T-helper 22 cell (primary cell): ENCODE data around the gene BNIPL.

Experiments used
- DNase-seq: peaks from one replicate; pipeline ENCODE4 v3.0.0-alpha.2; 2020; ENCODE audit warnings: low read depth

Gene BNIPL

DNA sequence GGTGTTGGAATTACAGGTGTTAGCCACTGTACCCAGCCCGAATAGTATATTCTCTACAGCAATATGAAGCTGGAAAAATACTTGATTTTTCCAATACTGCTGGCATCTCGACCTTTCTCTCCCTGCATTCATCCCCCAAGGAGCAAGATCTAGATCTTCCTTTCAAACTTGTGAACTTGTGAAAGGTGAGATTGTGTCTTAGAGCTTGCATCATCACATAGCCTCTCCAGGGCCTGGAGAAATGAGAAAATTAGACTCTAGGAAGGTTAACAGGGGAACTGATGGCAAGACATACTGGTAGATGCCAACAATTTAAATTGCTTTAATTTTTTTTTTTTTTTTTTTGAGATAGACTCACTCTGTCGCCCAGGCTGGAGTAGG is 26.1 kb upstream of the BNIPL start:
- no peak for DNase-seq

- DNase-seq, result no peak
Measured at GRCh38 chr1:151011154-151011850, 25.1 kb upstream of the BNIPL start.

DNA sequence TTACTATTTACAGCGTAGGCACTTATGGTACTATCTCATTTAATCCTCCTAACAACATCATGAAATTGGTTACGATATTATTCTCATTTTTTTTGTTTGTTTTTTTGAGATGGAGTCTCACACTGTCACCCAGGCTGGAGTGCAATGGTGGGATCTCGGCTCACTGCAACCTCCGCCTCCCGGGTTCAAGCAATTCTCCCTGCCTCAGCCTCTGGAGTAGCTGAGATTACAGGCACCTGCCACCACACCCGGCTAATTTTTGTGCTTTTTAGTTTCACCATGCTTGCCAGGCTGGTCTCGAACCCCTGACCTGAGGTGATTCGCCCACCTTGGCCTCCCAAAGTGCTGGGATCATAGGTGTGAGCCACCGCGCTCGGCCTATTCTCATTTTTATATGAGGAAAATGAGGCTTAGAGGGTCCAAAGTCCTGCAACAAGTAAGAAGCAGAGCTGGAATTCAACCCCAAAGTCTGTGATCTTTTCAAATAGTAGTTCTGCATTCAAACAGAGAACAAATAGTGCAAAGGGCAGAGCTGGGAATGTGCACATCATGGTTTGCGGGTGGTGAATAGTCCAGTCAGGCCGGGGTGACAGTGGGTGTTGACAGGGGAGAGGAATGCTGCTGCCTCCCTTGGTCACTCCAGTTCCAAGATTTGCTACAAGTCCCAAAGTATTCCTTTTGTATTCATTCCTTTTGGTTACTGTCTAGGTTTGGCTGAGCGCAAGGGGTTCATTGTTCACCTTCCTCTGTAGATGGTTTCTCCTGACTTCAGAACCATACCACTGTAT is 23.5 kb upstream of the BNIPL start:
- DNase-seq, result no peak

- no peak for DNase-seq
Measured at GRCh38 chr1:151013518-151013917, 22.9 kb upstream of the BNIPL start.

DNA sequence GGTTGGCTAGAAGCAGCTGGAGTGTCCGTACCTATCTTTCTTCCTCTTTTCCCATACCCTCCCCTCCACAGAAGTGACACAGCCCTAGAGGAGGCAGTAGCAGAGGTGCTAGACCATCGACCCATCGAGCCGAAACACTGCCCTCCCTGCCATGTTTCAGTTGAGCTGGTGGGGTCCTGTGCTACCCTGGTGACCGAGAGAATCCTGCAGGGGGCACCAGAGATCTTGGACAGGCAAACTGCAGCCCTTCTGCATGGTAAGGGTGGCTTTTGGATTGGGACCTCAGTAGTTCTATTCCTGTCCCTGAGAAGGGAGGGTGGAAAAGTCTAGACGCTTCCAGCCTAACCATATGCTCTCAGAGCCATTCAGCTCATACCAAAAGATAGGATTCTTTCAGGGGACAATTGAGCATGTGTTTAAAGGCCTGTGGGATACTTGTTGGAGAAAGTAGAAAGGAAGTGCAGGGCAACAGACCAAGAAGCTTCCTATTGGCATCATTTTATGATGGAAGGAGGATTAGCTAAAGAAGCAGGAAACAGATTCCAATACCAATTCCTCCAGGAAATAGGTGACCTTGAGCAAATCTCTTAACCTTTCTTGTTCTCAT is 11.7 kb upstream of the BNIPL start:
- DNase-seq, result peak; percentile 63

GRCh38 chr1:151026460-151026859 is 9.9 kb upstream of the BNIPL start:
- no peak for DNase-seq

- no peak for DNase-seq
Measured at GRCh38 chr1:151032164-151032563, 4.2 kb upstream of the BNIPL start.

DNA sequence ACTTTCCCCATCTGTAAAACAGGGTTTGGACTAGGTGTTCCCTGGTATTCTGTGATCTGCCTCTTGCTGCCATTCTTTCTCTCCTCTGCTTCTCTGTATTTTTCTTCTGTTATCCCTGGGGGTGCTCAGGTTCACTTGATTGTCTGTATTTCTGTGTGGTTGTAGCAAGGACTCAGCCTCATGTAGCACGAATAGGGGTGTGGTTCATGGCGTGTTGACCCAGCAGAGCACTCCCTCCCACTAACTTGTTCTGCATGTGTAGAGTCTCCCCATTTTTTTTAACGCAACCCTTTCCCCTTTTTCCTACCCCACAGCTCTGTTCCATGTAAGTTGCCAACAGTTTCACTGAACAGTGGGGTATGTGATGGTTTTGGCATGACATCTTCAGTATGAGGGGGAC is 1.2 kb upstream of the BNIPL start:
- no peak for DNase-seq

DNA sequence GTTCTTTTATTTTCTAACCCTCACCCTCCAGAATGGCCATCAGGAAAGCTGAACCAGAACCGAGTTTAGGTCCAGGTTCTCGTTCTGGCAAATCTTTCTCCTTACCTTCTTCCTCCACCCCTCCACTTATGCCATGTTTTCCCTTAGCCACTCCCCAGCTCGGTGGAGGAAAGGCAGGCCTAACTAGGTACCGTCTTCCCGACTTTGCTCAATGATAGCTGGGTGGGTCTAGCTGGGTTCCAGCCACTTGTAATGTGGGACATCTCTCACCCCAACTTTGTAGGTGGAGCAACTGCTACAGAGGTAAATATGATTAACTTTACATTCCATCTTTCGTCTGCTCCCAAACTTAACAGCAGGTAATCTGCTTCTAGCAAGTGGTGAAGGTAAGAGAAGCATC is 646 bp downstream of the BNIPL start:
- DNase-seq, result no peak

GRCh38 chr1:151039521-151039920 is 3.1 kb downstream of the BNIPL start:
- no peak for DNase-seq

GRCh38 chr1:151043163-151043562 is 6.8 kb downstream of the BNIPL start:
- DNase-seq, result no peak

GRCh38 chr1:151047591-151047924 is 11.2 kb downstream of the BNIPL start, which contains the start of gene C1orf56:
Gene C1orf56, plus strand, starts transcription at chr1:151047751. Its CDS starts 97 bp downstream, at chr1:151047848.
- peak; percentile 43 for DNase-seq

DNA sequence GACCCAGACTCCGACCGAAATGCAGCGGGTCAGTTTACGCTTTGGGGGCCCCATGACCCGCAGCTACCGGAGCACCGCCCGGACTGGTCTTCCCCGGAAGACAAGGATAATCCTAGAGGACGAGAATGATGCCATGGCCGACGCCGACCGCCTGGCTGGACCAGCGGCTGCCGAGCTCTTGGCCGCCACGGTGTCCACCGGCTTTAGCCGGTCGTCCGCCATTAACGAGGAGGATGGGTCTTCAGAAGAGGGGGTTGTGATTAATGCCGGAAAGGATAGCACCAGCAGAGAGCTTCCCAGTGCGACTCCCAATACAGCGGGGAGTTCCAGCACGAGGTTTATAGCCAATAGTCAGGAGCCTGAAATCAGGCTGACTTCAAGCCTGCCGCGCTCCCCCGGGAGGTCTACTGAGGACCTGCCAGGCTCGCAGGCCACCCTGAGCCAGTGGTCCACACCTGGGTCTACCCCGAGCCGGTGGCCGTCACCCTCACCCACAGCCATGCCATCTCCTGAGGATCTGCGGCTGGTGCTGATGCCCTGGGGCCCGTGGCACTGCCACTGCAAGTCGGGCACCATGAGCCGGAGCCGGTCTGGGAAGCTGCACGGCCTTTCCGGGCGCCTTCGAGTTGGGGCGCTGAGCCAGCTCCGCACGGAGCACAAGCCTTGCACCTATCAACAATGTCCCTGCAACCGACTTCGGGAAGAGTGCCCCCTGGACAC is 11.7 kb downstream of the BNIPL start:
- peak; percentile 26 for DNase-seq

DNA sequence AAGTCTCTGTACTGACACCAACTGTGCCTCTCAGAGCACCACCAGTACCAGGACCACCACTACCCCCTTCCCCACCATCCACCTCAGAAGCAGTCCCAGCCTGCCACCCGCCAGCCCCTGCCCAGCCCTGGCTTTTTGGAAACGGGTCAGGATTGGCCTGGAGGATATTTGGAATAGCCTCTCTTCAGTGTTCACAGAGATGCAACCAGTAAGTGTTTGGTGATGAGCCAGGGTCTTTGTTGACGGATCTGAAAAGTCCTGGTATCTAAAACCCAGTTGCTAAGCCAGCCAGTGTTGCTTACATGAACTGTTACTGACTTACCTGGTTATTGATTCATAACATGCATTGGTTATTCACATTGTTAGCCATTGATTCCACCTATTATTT is 12.3 kb downstream of the BNIPL start:
- no peak for DNase-seq

- no peak for DNase-seq
Measured at GRCh38 chr1:151049458-151049857, 13.1 kb downstream of the BNIPL start.

DNA sequence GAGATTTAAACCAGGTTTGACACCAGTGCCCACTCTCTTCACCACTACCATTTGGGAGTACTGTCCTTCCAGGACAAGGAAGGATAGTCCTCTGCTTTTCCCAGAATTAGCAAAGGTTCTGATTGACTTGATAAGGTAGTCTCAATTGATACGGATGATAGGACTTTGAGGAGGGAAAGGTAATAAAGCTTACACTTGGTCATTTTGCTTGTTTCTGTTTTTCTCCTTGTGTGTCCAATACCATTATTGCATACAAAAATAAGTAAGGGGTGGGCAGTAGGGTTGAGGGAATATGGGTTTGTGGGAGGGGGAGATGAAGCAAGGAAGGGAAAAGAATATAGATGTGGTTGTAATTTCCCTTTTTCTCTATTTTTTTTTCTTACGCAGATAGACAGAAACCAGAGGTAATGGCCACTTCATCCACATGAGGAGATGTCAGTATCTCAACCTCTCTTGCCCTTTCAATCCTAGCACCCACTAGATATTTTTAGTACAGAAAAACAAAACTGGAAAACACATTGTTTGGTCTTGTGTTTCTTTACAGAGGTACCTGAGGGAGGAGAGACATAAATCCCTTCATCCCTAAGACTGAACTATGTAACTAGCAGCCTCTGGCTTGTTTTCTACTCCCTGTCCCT is 13.8 kb downstream of the BNIPL start:
- no peak for DNase-seq

DNA sequence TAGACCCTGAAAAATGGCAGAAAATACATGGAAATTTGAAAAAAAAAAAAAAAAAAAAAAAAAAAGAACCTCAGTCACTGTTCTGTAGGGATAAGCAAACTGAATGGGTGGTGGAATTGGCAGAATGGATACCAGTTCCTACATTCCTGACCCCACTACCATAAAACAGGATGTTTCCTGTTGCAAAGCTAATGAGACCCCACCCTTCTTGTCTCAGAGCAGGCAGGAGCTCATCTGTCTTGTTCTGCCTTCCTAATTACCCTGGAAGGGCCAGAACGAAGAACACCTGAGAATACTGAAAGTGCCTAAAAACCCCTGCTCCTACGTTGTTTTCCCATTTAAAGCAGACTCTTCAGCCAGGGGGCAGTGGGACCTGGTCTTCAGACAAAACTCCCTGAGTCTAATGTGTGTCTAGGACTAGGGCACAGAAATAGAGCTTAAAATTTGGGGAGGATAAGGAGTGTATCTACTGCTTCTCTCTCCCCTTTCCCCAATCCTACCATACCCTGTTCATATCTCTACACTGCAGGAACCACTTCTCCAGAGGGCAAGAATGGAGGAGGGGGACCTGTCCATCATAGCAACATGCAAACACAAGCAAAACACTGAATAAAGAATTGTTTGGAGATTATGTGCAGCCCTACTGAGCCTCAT is 15.1 kb downstream of the BNIPL start:
- DNase-seq, result no peak

DNA sequence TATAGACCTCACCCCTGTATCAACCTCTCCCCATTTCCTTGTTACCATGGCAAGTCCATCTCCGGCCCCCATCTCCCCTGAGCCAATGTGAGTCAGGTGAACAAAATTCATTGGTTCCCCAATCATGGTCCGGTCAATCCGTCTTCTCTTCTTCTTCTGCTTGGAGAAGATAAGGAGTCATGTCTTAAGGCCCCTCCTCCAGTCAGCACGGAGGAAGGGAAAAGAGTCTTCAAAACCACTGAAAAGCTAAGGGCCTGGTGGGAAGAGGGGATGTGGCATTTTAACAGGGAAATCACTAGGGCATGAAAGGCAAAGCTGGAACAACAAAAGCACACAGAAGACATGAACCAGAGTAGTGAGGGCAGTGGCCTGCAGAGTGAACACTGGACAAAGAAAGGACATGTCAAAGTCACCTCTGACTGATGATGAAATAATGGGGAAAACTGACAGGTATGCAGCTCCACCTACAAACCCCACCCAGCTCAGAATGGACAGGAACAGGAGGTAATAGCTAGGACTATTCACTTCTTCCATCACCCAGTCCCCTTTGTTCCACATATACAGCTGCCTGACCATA is 18.7 kb downstream of the BNIPL start:
- DNase-seq, result no peak

DNA sequence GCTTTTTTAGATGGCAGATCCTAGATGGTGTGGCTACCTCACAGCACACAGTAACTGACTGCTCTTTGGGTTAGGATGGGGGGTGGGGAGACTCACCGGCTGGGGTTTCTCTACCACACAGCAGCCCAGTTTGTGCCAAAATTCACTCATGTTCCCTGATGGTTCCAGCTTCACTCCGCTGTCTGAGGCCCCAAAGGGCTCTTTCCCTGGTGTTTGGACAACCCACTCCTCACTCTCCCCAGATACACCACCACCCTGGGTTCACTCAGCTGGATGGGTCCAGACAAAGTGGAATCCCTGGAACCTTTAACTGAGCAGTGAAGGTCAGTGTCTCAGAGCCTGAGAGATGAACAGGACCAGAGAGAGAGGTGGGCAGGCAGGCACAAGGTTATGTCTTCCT is 19.2 kb downstream of the BNIPL start:
- DNase-seq, result no peak

DNA sequence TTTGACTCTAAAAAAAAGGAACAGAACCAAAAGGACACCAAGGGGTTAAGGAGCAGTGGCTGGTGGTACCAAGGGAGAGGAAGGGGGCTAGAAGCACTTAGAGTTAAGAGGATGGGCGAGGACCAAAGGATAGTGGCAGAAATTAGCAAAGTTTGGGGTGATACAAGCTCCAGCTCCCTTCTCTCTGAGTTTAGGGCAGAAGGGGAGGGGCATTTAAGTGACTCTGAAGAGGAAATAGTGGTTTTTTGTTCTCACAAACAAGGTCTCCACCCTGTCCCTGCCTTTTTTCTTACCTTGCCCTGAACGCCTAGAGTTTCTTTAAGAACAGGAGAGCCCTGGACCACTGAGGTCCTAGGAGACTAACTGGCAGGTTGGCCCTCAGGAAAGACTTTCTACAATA is 19.8 kb downstream of the BNIPL start:
- no peak for DNase-seq

DNA sequence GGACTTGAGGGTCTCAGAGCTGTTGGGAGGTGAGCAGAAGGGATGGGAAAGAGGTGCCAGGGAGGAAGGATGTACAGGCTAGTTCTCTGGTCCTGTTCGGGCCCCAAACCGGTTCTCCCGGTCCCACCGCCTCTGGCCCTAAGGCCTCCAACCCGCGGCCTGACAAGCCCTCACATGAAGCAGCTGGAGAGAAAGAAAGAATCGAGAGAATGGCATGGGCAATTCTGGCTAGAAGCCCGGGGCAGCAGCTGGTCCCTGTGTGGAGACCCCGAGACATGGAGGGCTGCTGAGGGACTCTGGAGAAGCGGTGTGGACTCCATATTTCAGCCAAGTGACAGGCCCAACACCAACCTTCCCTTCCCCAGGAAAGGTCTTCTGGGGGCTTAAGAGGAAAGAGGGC is 22.3 kb downstream of the BNIPL start:
- DNase-seq, result no peak
